Activated T-cell treated with anti-CD3 and anti-CD28 coated beads for 48 hours (primary cell): ENCODE data around the gene RNF144A.

ENCODE experiments used
- DNase-seq: peaks from one replicate; pipeline ENCODE4 v3.0.0-alpha.2; 2020; ENCODE audit warnings: low read depth

Gene RNF144A

DNA sequence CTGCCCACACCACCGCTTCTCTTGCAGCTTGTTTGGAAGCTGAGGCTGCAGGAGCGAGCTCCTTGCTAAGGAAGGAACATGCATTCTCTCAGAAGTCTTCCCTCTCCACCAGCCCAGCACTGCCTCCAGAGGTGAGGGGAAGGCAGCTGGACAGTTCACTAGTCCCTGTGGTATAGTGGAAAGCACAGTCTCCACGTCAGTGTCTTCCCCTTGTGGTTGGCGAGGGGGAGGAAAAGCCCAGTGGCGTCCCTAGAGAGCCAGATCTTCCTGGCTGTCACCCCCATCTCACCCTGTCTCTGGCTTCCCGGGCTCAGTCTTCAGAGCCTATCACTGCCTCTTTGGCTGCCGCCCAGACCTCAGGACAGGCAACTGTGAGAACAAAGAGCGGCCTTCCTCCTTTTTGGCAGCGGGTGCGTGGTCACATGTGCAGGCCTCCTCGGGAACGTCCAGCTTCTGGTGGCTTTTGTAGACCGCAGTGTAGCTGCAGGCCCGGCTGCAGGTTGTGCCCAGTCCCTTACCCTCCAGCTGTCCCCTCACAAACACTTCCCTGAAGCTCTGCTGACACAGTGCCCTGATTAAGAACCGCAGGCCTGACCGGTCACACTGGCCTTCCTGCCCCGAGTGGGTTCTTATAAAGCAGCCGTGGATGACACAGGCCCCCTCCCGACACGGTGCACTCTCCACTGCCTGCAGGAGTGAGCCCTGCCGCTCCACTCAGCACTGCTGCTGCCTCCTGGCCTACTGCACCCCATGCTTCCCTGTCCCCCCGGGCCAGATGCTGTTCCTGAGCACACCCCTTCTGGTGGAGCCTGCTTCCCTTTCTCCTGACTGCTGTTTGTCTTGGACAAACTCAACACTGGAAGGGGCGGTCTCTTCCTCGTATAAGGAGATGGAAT lies 90.9 kb downstream of the RNF144A start:
- no peak for DNase-seq

GRCh38 chr2:7009207-7009911 lies 92.1 kb downstream of the RNF144A start:
- no peak for DNase-seq

DNA sequence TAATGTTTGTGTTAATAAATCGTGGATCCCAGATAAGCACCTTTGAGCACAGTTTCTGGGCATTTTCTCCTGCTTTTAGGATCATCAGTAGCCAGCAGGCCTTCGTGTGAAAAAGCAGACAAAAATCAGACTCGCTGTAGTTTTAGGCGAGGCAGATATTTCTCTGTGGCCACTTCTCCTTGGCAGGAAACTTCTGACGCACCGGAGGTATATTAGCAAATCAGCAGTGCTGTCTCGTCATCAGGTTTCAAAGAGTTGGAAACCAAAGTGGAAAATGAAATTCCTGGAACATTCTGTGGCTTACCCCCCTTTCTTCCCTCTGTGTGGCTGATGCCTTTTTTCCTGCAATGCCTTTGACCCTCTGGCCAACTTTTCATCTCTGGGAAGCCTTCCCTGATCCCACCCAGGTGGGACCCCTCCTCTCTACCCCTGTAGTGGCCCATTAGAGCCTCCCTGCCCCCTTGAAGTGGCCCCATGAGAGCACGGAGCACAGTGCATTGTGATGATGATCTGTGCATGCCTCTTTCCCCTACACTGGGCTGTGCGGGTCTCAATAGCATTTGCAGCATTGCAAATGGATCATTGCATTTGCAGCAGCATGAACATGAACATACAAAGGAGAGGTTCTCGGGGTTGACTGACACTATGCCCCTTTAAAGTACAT lies 93.3 kb downstream of the RNF144A start:
- DNase-seq = no peak

DNA sequence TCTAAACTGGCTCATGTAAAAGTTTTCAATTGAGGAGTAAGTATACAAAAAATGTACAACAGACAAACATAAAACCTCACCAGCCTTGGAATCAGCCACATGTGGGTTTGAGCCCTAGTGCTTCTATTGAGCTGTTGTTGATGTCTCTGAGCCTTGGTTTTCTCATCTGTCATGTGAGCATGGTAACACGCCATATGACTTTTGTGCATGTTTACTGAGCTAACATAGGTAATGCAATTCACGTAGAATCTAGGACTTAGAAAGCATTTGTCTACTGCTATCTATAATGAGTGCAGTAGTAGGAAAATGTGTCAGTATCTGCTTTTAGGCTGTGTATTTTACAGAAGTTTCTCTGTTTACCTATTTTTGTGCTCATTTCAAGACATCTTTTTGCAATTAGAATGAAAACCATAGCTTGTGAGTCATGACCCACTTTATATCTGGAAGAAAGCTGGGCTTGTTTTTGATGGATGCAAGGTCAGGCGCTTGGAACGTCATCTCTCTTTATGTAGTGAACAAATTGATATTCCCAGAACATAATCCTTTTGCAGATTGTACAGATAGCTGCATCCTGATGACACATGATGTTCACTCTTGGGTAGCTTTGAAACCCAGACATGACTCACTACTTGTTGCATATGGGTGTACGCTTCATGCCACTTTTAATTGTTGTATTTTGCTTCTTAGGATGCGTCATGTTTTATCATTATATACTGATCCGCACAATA lies 94.3 kb downstream of the RNF144A start:
- no peak for DNase-seq

GRCh38 chr2:7012141-7012764 lies 95.0 kb downstream of the RNF144A start:
- DNase-seq = no peak

- DNase-seq = no peak
Observed at GRCh38 chr2:7013471-7014160, 96.4 kb downstream of the RNF144A start.

GRCh38 chr2:7014174-7014640 lies 97.0 kb downstream of the RNF144A start:
- no peak for DNase-seq

- DNase-seq = no peak
Observed at GRCh38 chr2:7015007-7015950, 98.1 kb downstream of the RNF144A start.

DNA sequence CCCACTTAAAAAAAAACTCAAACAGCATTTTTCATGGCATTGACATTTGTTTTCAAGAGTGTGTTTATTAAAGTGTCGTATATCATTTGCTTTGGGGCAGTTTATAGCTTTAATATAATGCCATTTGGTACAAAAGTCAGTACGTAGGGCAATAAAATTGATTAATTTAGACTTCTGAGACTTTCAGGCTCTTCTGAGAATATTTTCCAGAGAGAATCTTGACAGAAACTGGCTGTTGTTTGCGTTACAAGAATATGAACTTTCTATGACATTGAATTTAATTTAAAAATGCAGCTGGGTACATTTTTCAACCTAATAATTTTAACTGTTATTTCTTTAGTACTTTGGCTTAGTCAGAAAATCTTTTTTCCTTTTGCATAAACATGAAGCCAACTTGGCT lies 98.9 kb downstream of the RNF144A start:
- DNase-seq = no peak

DNA sequence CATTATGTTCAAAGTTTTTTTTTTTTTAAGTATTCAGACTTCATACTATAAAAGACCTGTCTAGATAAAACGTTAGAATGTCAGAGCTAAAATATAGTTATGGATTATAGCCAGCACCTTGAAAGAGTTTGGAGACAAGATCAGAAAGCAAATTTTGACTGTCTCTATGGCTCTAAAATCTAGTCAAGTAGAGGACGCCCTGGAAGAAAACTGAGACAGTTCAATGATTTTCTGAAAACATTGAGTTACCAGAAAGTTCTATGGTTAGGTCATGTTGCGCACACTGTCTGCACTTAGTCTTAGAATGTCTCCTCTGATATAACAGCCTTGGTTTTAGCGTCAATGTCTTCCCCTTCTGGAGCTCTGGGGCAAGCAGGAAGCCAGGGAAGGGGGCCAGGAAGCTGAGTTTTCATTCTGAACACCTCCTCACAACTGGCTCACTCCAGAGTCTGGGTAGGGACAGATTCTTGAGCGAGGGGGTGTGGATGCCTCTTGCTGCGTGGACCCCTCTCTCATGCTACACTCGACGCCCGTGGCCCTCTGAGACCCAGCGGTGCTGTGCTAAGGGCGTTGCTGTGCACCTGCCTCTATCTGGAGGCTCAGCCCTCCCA lies 99.5 kb downstream of the RNF144A start:
- DNase-seq = no peak

DNA sequence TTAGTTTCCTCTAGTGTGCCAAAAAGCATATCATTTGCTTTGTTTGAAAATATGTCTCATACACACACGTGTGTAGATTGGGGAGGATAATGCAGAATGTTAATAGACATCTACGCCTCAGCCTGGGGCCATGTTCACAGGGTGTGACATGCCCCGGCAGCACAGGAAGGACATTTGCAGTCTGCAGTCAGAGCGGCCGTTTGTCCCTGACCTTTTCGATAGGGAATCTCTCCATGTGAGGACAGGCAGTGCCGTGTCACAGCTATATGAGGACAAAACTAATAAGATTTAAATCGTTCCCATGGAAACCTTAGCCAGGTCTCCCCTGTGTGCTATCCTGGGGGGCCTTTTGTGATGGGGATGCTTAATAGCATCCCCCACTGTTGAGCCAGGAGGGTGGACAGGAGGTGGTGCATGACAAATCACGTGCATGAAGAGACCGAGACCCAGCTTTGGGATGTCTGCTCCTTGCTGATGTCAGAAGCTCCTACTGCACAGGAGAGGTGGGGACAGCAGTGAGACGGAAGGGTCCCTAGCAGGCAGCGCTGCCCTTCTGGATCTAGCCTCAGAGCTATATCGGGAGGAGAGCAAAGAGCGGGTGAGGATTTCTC lies 100.6 kb downstream of the RNF144A start:
- DNase-seq = no peak

DNA sequence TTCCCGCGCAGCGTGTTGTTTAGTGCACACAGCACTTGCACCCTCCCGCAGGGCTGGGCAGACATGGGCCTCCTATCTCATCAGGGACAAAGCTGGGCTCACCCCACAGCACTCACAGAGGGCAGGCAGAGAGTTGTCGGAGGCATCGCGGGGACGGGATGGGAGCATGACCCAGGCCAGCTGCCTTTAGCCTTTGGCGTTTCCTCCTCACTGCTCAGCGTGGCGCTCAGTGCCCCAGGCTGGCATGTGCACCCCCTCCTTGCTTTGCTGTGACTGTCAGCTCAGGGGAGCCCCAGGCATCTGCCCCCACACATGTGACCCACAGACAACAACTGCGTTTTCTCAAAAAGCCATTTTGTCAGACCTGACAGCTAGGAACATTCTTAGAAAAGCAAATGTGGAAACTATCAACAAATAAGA lies 101.1 kb downstream of the RNF144A start:
- no peak for DNase-seq

- DNase-seq = no peak
Observed at GRCh38 chr2:7018767-7019166, 101.6 kb downstream of the RNF144A start.

- DNase-seq = no peak
Observed at GRCh38 chr2:7019191-7019590, 102.0 kb downstream of the RNF144A start.

DNA sequence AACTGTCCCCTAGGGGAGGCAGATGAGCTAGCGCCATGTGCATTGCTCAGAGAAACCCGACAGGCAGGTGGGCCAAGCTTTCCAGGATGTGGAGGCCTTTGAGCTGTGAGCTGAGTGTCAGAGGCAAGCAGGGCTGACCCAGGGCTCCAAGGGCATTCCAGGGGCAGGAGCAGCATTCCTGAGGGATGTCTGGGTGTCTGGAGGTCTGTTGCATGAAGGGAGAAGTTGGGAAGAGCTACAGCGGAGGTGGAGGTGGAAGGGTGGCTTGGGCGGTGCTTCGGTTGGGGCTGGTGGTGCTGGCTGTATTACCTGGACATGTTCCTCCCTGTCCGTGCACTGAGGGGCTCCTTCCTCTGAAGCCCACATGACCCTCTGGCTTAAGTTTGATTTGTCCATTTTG lies 102.8 kb downstream of the RNF144A start:
- DNase-seq = no peak

GRCh38 chr2:7020468-7020867 lies 103.3 kb downstream of the RNF144A start:
- no peak for DNase-seq

- no peak for DNase-seq
Observed at GRCh38 chr2:7020939-7021470, 103.8 kb downstream of the RNF144A start.
